ENCODE data around the gene CES4A.
"Not testable (repeated sequence)": the region's sequence is repeated elsewhere in the genome, so short reads cannot be mapped to it uniquely, and the experiment has no call there.

The CES4A gene

DNA sequence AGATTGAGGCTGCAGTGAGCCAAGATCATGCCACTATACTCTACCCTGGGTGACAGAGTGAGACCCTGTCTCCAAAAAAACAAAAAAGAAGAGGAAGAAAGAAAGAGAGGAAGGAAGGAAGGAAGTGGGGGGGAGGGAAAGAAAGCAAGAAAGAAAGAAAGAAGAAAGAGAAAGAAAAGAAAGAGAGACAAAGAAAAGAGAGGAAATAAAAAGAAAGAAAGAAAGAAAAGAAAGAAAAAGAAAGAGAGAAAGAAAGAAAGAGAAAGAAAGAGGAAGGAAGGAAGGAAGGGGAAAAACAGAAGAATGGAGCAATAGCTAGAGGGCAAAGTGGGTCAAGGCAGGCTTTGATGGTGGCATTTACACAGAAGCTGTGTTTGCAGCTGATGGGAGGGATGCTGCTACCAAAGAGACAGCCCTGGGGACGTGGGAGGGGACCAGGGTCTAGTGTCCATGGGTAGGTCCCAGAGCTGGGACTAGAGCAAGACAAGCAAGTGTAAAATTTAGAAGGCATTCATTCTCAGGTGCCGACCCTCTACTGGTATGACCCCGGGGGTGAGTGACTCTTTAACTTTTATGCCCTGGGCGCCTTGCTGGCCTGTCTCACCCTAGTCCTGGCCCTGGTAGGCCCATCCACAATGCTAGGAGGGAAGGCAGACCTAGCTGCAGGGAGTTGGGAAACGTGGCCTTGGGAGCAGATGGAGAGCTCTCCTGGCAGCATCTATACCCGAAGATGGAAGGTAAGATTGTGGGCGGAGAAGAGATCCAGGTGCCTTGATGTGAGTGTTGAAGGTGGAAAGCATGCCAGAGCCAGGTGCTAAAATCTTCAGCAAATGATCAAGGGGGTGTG is 29.3 kb upstream of the CES4A start:
- DNase-seq: no peak

DNA sequence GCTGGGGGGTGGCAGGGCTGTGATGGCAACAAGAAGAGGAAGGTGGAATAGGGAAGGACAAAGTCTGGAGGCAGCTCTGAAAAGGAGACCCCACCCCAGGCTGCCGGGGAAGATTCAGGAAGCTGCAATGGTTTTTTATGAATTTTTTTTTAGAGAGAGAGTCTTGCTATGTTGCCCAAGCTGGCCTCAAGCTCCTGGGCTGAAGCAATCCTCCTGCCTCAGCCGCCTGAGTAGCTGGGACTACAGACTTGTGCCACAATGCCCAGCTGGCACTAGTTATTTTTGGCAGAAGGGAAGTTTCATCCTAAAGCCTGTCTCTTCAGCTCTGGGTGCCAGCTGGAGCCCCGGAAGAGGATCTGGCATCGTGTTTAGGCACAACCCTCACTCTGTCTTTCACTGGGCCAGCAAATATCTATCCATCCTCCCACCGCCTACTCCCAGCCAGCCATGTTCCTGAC is 28.7 kb upstream of the CES4A start:
- peak; percentile 17 to 62 for DNase-seq

DNA sequence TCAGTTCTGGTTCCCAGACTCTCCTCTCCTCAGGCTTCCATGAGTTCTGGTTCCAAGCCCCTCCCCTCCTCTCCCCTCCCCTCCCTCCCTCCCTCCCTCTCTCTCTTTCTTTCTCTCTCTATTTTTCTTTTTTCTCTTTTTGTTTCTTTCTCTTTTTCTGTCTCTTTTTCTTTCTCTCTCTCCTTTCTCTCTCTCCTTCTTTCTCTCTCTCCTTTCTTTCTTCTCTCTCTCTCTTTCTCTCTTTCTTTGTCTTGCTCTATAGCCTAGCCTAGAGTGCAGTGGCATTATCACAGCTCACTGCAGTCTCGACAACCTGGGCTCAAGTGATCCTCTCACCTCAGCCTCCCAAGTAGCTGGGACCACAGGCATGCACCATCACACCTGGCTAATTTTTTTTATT is 28.1 kb upstream of the CES4A start:
- no peak for DNase-seq

DNA sequence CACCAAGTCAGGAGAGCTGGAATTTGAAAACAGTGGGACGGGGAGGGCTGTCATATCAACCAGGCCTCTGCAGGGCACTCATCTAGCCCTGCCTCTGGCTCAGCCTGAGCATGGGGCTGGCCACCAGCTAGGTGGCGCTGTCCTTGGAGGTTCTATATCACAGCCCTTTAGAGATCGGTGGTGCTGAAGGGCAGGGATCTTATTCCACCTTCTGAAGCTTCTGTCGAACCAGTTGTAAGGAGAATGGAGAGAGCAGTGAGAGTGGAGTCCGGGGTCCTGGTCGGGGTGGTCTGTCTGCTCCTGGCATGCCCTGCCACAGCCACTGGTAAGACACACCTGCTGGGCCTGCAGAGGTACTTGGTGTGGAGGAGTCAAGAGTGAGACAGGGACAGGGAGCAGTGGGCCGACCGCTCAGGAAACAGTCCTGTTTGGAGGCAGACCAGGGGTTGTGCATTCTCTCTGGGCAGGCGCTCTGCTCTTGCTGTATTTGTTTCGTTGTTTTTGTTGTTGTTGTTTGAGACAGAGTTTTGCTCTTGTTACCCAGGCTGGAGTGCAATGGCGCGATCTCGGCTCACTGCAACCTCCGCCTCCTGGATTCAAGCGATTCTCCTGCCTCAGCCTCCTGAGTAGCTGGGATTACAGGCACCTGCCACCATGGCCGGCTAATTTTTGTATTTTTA is 27.2 kb upstream of the CES4A start, which contains the start of gene CES3:
Gene CES3, plus strand, starts transcription at position 202 of the 680 bp plus-strand sequence. Its CDS starts 42 bp downstream, at position 244.
- no peak for DNase-seq

DNA sequence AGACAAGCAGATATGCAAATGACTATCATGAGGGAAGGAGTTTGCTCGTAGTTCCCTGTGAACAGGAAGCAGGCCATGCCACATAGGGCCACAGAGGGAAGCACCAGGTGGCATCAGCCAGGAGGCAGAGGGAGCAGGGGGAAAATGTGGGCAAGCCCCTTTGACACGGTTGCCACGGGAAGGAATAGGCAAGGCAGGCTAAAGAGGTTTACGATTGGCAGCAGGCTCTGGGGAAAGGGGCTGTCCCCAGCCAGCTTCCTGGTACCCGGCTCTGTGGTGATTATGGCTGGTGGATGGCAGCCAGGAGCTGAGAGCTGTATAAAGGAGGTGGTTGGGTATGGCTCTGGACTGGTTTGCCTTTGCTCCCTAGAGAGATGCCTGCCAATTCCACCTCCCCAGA is 26.5 kb upstream of the CES4A start:
- no peak for DNase-seq

DNA sequence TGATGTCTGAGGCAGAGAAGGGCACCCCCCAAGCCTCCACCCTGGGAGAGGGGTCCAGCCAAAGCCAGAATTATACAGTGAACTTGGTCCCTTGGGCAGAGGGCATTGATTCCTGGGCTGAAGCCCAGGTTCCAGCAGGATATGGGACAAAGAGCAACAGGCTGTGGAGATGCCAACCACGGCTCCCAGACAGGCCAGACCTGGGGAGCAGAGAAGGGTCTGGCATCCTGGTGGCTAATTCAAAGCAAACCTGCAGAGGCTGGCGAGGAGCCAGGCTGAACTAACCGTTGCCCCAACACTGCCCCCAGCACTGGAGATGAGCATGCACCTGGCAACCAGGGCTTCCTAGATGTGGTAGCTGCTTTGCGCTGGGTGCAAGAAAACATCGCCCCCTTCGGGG is 24.3 kb upstream of the CES4A start:
- no peak for DNase-seq

DNA sequence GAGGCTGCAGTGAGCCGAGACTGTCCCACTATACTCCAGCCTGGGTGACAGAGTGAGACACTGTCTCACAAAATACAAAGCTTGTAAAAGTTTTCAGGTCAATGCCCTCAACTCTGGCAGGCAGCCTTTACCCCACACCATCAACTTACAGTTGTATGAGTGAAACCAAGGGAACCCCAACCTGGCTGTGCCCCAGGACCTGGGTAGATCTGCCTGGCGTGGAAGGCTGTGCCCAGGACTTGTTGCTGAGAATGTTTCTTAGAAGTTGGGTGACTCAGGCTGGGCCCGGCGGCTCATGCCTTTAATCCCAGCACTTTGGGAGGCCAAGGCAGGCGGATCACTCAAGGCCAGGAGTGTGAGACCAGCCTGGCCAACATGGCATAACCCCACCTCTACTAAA is 19.5 kb upstream of the CES4A start:
- no peak for DNase-seq

DNA sequence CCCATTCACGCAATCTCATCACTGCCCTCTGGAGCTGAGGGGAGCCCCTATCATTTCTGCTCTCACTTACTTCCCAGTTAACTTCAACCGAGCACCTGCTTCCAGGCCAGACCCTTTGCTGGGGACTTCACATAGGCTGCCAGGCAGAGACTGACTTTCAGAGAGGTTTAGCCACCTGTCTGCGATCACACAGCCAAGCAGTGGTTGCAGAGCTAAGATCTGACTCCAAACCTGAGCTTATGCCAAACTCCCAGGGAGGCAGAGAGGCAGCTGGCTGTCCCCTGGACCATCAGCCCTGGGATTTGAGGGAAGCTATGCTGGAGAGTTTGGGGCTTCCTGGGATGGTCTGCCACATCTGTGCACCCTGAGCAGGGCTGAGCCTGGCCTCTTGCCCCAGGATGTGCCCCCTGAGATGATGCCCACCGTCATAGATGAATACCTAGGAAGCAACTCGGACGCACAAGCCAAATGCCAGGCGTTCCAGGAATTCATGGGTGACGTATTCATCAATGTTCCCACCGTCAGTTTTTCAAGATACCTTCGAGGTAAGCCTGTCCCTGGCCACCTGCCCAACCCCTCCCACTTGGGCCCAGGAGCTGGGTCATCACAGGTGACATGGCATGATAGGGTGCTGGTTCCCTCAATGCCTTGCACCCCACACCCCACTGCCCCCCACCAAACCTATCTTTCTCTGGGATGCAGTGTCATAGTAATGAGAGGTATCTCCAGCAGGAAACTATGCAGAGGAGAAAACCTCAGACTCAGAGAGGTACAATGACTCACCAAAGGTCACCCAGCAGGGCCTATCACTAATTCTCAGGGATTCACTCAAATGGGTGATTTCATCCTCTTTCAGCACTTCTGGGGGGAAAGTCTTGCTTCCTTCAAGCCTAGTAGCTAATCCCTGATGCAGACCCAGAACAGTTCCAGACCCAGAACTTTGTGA is 17.3 kb upstream of the CES4A start:
- no peak for DNase-seq

DNA sequence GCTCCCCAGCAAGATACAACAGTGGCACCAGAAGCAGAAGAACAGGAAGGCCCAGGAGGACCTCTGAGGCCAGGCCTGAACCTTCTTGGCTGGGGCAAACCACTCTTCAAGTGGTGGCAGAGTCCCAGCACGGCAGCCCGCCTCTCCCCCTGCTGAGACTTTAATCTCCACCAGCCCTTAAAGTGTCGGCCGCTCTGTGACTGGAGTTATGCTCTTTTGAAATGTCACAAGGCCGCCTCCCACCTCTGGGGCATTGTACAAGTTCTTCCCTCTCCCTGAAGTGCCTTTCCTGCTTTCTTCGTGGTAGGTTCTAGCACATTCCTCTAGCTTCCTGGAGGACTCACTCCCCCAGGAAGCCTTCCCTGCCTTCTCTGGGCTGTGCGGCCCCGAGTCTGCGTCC is 15.4 kb upstream of the CES4A start:
- DNase-seq: no peak

DNA sequence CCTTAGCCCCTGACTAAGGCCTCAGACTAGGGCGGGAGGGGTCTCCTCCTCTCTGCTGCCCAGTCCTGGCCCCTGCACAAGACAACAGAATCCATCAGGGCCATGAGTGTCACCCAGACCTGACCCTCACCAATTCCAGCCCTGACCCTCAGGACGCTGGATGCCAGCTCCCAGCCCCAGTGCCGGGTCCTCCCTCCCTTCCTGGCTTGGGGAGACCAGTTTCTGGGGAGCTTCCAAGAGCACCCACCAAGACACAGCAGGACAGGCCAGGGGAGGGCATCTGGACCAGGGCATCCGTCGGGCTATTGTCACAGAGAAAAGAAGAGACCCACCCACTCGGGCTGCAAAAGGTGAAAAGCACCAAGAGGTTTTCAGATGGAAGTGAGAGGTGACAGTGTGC is 14.7 kb upstream of the CES4A start:
- no peak for DNase-seq

DNA sequence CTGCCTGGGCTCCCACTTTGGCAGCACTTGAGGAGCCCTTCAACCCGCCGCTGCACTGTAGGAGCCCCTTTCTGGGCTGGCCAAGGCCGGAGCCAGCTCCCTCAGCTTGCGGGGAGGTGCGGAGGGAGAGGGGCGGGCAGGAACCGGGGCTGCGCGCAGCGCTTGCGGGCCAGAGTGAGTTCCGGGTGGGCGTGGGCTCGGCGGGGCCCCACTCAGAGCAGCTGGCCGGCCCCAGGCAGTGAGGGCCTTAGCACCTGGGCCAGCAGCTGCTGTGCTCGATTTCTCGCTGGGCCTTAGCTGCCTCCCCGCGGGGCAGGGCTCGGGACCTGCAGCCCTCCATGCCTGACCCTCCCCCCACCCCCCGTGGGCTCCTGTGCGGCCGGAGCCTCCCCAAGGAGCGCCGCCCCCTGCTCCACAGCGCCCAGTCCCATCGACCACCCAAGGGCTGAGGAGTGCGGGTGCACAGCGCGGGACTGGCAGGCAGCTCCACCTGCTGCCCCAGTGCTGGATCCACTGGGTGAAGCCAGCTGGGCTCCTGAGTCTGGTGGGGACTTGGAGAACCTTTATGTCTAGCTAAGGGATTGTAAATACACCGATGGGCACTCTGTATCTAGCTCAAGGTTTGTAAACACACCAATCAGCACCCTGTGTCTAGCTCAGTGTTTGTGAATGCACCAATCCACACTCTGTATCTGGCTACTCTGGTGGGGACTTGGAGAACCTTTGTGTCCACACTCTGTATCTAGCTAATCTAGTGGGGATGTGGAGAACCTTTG is 14.0 kb upstream of the CES4A start:
- DNase-seq: not testable (repeated sequence)

DNA sequence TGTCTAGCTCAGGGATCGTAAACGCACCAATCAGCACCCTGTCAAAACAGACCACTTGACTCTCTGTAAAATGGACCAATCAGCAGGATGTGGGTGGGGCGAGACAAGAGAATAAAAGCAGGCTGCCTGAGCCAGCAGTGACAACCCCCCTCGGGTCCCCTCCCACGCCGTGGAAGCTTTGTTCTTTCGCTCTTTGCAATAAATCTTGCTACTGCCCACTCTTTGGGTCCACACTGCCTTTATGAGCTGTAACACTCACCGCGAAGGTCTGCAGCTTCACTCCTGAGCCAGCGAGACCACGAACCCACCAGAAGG is 13.5 kb upstream of the CES4A start:
- not testable (repeated sequence) for DNase-seq

DNA sequence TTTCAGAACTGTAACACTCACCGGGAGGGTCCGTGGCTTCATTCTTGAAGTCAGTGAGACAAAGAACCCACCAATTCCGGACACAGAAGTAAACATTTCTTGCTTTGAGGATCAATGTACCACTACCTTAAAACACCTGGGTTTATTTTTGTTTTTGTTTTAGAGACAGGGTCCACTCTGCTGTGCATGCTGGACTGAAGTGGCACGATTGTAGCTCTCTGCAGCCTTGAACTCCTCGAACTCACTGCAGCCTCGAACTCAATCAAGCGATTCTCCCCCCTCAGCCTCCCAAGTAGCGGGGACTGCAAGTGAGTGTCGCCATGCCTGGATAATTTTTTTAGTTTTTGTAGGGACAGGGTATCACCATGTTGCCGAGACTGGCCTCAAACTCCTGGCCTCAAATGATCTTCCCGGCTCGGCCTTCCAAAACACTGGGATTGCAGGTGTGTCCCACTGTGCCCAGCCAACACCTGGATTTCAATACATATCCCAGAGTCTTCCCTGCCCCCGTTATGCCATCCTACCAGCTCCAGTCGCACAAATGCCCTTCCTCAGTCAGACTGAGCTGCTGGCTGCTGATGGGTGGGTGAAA is 13.0 kb upstream of the CES4A start:
- no peak for DNase-seq

DNA sequence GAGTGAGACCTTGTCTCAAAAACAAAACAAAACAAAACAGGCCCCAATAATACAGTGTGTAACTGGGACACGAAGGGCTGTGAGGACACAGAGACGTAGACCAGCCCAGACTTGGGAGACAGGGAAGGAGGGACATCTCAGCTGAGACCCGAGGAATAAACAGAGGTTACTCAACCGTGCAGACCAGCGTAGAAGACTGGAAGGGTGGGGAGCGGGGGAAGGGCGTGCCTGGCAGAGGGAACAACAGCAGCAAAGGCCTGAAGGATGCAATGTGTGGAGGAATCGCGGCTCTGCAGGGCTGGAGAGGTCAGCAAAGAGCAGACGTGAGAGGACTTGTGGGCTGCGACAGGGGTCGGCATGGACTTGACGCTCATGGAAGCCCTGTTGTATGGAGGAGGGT is 11.6 kb upstream of the CES4A start:
- DNase-seq: no peak

DNA sequence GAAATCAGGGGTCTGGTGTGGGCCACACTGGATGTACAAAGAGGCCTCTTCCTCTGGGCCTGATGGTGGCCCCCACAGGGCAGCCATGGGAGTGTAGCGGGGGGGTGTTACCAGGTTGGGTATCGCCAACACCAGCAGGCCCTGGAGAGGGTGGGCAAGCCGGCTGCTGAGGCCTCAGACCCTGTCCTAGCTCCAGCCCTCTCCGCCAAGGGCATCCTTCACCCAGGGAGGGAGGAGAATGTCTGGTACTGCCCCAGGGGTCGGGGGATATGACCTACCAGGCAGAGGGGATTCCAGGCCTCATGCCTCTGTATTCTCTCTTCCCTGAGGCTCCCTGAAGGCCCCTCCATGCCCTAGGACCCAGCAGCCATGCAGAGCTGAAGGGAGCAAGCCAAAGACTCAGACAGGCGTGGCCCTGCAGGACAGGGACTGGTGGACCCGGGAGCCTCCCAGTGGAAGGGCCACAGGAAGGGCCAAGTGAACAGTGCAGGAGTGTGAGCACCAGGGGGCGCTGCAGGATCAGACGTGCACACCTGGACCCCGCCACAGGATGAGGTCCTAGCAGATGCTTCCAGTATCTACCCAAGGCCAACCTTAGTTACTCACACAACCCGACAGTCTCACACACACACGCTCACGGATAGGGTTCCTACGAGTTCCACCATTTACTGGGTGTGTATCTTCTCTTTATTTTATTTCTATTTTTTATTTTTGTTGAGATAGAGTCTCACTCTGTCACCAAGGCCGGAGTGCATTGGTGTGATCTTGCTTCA is 10.9 kb upstream of the CES4A start:
- DNase-seq: peak in 1 of 2 experiments; percentile 23

DNA sequence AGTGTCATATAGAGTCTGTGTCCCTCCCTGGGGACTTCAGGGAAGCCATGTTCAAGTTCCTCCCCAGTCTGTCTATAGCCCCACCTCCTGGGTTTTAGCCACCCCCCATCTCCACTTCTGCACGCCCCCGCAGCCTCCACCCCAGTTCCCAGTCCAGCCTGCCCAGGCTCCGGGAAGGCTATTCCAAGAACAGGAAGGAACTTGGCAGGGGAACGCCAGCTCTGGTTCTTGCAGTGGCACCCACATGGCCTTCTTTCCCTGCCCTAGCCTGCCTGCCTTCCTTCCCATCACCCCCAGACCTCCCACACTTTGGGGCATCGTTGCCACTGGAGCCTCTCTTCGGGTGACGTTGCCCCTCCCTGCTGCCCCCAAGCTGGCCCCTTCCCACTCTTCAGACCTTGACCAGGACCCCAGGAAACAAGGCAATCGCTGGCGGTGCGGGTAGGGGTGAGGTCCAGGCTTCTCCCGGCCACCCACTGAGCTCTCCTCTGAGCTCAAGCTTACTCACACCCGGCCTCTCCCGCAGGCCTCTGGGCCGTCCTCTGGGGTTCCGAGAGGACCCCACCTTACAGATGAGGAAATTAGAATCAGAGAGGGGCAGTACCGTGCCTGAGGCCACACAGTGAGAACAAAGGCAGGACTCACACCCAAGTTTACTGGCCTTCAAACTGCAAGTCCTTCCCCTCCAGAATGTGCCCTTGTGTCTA is 9.2 kb upstream of the CES4A start:
- no peak for DNase-seq

DNA sequence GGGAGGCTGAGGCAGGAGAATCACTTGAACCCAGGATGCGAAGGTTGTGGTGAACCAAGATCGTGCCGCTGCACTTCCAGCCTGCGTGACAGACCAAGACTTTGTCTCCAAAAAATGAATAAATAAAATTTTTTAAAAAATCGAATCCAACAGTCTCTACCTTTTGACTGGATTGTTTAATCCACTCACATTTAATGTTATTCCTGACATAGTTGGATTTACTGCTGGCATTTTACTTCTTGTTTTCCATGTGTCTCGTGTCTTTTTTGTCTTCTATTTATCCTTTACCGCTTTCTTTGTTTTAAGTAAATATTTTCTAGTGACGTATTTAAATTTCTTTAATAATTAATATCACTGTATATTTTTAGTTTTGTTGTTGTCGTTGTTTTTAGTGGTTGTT is 5.4 kb upstream of the CES4A start:
- no peak for DNase-seq

DNA sequence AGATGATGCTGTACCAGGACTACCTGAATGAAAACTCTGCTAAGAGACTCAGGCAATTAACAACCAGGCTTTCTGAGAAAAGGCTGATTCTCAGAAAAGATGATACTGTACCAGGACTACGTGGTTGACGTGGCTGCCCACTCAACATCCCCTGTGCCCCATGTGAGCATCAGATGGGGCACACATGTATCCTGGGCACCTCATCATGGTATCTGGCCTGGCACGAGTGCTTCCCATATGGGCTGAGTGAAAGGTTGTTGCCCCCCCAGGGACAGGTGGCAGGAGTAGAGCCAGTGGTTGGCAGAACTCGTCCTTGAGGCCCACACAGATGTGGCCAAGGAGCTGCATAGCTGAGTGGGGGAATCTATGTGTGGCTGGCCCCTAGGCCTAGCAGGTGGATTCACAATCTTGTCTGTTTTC is 3.5 kb upstream of the CES4A start:
- no peak for DNase-seq

DNA sequence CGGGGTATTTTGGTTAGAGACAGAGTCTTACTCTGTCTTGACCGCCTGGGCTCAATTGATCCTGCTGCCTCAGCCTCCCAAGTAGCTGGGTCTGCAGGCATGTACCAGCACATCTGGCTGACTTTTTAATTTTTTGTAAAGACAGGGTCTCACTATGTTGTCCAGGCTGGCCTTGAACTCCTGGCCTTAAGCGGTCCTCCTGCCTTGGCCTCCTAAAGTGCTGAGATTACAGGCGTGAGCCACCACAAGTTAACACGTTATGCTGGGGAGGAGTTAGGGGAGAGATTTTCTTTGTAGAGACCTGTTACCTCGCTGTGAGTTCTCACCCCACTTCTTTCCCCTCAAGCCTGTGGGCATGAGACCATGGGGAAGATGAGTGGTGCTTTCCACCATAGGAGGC is 1.8 kb upstream of the CES4A start:
- no peak for DNase-seq

DNA sequence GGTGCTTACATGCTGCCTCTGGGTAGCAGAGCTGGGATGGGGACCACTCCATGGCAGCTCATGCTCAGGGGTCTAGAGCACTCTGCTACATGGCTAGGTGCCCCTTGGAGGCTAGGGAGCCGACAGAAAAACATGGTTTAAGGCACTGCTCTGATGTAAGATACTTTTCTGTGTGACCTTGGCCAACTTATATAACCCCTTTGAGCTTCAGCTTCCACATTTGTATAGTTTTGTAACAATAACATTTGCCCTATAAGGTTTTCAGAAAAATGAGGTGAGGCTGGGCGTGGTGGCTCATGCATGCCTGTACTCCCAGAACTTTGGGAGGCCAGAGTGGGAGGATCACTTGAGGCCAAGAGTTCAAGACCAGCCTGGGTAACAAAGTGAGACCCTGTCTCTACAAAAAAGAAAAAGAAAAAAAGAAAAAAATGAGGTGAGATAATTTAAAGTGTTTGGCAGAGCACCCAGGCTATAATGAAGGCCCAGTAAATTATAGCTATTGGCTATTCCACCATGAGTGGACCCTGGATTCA is 3.2 kb downstream of the CES4A start:
- DNase-seq: no peak

All from cerebellar nuclear complex (tissue), 1 donor.